Measurements from ENCODE around the gene PLK5. TPM values are rescaled to one million over a fixed set of nuclear protein-coding genes. Genes with fewer than 3 reads are reported as not detected.
A peak's percentile ranks its signal among the peaks of the same experiment; 100 is the strongest.
"Not testable (repeated sequence)": the region's sequence is repeated elsewhere in the genome, so short reads cannot be mapped to it uniquely, and the experiment has no call there.

PLK5 gene
- total and polyA plus RNA-seq, 5 experiments from 2014 or later = not detected

DNA sequence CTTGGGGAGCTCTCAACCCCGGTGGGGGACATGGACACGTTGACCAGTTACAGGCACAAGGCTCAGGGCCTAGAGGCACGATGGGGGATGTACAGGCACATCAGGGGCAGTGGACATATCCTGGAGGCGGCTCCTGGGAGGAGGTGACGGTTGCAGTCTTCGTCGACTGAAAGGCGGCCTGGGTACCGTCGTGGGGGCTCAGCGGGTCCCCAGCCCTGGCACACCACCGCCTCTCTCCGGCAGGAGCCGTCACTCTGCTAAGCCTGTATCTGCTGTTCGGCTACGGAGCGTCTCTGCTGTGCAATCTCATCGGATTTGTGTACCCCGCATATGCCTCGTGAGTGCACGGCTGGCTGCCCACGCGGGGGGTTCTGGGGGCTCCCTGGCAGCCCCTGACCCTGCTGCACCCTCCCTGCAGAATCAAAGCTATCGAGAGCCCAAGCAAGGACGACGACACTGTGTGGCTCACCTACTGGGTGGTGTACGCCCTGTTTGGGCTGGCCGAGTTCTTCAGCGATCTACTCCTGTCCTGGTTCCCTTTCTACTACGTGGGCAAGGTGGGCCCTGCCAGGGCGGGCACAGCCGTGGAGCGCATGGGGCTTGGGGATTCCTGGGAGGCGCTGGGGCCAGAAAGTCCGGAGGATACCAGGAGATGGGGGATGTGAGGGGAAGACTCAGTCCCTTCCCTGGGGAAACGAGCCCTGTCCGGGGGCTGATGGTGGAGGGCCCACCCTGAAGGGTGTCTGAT, 28.7 kb upstream of the PLK5 start:
- Mint-ChIP-seq H3K9me3 (no peaks in the 10 kb centered on the region), H3K36me3 (no peaks in the 10 kb centered on the region), H3K4me1 (peaks cover 7 to 14% (median 8%) of the 10 kb centered on the region in 4 donors), H3K27me3 (peaks cover 0 to 2% (median 0%) of the 10 kb centered on the region in 5 donors), H3K4me3 (no peak overlapping the region), H3K27ac (peak overlapping the region in 1 of 10 donors; percentile 17)
- no peak for ATAC-seq
- no peak for DNase-seq
- POLR2A ChIA-PET = no interaction called here

DNA sequence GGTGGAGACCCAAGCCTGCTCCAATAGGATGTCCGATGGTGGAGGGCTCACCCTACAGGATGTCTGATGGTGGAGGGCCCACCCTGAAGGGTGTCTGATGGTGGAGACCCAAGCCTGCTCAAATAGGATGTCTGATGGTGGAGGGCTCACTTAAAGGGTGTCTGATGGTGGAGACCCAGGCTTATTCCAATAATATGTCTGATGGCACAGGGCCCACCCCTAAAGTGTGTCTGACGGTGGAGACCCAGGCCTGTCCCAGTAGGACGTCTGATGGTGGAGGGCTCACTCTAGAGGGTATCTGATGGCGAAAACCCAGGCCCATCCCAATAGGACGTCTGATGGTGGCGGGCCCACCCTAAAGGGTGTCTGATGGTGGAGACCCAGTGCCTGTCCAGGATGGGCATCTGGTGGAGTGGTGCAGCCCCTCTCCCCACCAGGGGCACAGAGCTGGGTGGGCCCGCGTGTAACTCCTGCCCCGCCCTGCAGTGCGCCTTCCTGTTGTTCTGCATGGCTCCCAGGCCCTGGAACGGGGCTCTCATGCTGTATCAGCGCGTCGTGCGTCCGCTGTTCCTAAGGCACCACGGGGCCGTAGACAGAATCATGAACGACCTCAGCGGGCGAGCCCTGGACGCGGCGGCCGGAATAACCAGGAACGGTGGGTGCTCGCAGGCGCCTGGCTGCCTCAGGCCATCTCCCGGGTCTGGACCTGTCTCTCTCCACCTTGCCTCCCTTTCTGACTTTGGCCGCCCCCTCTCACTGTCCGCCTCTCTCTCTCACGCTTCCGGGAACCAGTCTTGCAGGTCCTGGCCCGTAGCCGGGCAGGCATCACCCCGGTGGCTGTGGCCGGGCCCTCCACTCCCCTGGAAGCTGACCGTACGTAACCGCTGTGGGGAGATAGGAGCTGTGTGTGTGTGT, 27.8 kb upstream of the PLK5 start:
- Mint-ChIP-seq H3K27ac (no peak overlapping the region), H3K9me3 (no peaks in the 10 kb centered on the region), H3K27me3 (peaks cover 0 to 2% (median 0%) of the 10 kb centered on the region in 5 donors), H3K36me3 (no peaks in the 10 kb centered on the region), H3K4me1 (peaks cover 4 to 8% (median 5%) of the 10 kb centered on the region in 4 donors), H3K4me3 (no peak overlapping the region)
- POLR2A ChIA-PET = no interaction called here
- ATAC-seq (no peak), DNase-seq (peak in 1 of 10 donors; percentile 49)

DNA sequence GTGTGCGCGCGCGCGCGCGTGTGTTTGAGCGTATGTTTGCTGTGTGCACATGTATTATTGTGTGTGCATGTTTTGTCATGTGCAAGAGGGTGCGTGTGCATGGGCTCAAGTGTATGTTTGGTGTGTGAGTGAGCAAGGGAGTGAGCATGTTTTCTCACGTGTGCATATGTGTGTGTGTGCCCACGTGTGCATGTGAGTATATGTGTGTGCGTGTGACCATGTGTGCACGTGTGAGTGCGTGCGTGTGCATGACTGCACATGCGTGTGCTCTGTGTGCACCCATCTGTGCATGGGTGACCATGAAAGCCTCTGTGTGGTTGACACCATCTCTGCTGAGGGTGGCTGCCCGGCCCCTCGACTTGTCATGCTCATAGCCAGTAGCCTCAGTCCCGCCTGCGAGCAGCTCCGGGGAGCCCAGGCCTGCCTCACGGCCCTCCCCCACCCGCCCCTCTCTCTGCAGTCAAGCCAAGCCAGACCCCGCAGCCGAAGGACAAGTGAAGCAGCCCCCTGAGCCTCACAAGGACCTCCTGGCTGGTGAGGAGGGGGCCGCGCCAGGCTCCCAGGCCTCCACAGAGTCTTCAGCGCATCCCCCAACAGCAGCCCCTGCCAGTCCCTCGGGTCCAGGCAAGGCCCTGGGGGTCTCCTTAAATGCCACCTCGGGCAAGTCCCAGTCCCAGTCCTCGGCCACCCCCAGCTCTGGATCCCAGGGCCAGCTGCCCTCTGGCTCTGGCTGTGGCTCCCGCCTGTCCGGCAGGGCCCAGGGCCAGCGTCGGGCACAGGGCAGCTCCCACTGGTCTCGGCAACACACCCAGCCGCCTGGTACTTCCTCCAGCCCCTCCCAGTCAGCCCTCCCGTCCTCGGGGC, 26.9 kb upstream of the PLK5 start:
- Mint-ChIP-seq H3K36me3 (no peaks in the 10 kb centered on the region), H3K27ac (no peak overlapping the region), H3K27me3 (peaks cover 0 to 2% (median 0%) of the 10 kb centered on the region in 5 donors), H3K4me1 (peaks cover 0 to 3% (median 2%) of the 10 kb centered on the region in 4 donors), H3K9me3 (no peaks in the 10 kb centered on the region), H3K4me3 (no peak overlapping the region)
- DNase-seq (peak in 1 of 10 donors; percentile 45), ATAC-seq (no peak)
- POLR2A ChIA-PET = no interaction called here

DNA sequence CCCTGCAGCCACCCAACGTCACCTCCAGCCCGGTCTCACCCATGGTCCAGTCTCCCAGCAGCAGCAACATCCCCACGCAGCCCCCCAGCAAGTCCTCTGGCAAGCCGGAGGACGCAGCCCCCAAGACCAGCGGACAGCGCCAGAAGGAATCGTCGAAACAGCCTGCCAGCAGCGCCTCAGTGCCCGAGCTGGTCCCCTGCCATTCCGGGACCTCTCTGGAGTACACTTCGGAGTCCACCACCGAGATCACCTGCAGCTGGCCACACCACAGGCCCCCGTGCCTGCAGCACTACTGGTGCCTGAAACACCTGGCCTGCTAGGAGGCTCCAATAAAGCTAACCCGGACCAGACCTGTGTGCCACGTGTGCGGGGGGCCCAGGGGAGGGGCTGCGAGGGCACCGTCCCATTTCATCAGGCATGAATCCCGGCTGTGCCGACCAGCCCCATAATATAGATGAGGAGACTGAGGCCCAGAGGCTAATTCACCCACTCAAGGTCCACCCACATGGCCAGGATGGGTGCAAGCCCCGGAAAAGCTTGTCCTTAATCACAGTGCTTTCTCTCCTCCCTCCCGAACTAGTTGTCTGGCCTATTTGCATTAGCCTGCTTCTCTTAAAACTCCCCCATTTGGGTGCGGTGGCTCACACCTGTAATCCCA, 26.2 kb upstream of the PLK5 start:
- Mint-ChIP-seq H3K4me3 (no peak overlapping the region), H3K27me3 (peaks cover 0 to 4% (median 0%) of the 10 kb centered on the region in 5 donors), H3K9me3 (no peaks in the 10 kb centered on the region), H3K4me1 (peaks cover 0 to 2% (median under 1%) of the 10 kb centered on the region in 4 donors), H3K36me3 (no peaks in the 10 kb centered on the region), H3K27ac (no peak overlapping the region)
- no peak for ATAC-seq
- POLR2A ChIA-PET = no interaction called here
- no peak for DNase-seq

DNA sequence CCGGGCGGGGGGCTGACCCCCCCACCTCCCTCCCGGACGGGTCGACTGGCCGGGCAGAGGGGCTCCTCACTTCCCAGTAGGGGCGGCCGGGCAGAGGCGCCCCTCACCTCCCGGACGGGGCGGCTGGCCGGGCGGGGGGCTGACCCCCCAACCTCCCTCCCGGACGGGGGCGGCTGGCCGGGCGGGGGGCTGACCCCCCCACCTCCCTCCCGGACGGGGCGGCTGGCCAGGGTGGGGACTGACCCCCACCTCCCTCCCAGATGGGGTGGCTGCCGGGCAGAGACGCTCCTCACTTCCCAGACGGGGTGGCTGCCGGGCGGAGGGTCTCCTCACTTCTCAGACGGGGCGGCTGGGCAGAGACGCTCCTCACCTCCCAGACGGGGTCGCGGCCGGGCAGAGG, 24.6 kb upstream of the PLK5 start:
- POLR2A ChIA-PET, H3K4me1 Mint-ChIP-seq, H3K27me3 Mint-ChIP-seq, H3K27ac Mint-ChIP-seq, DNase-seq, H3K36me3 Mint-ChIP-seq, H3K9me3 Mint-ChIP-seq, ATAC-seq, H3K4me3 Mint-ChIP-seq: not testable (repeated sequence)

DNA sequence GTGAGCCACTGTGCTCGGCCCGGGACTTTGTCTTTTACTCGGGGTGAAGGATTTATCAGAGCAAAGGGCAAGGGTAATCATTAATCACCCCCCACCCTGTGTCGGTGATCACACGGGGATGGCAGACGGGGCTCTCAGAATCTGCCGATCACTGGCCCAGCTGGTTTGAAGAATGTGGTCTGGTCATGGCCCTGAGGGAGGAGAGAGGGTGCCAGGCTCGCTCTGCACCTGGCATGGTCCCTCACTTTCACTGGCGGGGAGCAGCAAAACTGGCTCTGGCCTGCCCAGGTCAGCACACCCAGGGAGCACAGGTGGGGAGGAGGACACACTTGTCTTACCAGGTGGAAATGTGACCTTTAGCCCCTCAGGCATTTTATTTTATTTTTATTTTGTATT, 22.7 kb upstream of the PLK5 start:
- ATAC-seq (no peak), DNase-seq (no peak)
- Mint-ChIP-seq H3K36me3 (peaks cover 0 to 2% (median 0%) of the 10 kb centered on the region in 3 donors), H3K9me3 (no peaks in the 10 kb centered on the region), H3K4me1 (peaks cover 3 to 12% (median 5%) of the 10 kb centered on the region in 4 donors), H3K4me3 (no peak overlapping the region), H3K27me3 (peaks cover 0 to 15% (median 2%) of the 10 kb centered on the region in 5 donors), H3K27ac (peak overlapping the region in 1 of 10 donors; percentile 22)
- POLR2A ChIA-PET = no interaction called here

DNA sequence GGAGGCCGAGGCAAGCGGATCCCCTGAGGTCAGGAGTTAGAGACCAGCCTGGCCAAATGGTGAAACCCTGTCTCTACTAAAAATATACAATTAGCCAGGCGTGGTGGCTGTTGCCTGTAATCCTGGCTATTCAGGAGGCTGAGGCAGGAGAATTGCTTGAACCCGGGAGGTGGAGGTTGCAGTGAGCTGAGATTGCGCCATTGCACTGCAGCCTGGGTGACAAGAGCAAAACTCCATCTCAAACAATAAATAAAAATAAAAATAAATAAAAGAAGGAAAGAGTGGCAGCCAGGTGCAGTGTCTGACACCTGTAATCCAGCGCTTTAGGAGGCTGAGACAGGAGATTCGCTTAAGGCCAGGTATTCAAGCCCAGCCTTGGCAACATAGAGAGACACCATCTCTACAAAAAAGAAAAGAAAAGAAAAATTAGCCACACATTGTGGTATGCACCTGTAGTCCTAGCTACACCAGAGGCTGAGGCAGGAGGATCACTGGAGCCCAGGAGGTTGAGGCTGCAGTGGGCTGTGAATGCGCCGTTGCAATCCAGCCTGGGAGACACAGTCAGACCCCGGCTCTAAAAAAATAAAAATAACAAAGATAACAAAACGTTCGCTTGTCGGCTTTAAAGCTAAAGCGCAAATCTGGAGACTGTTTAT, 21.3 kb upstream of the PLK5 start:
- no peaks in the 10 kb centered on the region for H3K9me3 Mint-ChIP-seq
- H3K36me3 Mint-ChIP-seq = peaks cover 0 to 2% (median 0%) of the 10 kb centered on the region in 3 donors
- peaks cover 4 to 17% (median 6%) of the 10 kb centered on the region in 4 donors for H3K4me1 Mint-ChIP-seq
- H3K27me3 Mint-ChIP-seq = peaks cover 0 to 14% (median 2%) of the 10 kb centered on the region in 5 donors
- no peak overlapping the region for H3K27ac Mint-ChIP-seq
- DNase-seq (no peak), ATAC-seq (no peak)
- POLR2A ChIA-PET = interaction anchor here (0.7 kb wide), 1 partner anchor 13 kb away, joined by 3 read pairs; no protein-coding TSS in a partner anchor
- H3K4me3 Mint-ChIP-seq = peak overlapping the region in 4 of 10 donors; percentile 7 to 46 (median 32)

DNA sequence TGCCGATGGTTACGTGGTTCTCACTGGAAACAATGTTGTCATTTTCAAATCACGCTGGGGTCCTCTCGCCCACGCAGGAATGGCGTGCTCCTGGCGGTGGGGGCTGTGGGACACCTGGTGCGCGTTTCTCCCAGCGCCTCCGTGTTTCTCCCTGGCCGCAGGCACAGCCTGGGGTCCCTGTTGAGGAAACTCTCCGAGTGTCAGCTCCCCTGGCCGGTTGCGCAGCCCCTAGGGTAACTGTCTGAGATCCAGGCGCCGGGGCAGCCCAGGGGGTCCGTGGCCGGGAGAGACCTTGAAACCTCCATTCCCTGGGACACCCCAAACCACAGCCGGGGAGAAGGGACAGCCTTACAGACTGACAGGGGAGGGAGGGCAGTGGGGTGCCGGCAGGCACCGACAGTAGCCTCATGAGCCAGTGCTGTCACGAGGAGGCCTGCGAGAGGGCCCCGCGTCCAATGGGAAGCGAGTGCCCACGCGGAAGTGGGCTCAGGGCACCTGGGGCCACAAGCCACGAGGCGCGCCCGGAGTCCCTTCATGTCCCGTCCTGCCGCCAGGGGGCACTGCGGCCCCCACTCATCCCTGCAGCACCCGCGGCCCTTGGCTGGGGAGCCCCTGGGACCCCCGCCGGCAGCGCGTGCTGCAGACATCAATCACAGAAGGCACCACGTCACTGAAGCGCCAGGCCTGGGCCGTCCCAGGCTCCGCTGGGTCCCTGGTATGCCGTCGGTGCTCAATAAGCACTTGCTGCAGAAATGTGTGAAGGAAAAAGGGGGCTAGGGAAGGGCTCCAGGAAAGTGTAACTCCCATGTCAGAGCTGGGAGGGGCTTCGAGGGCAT, 20.6 kb upstream of the PLK5 start:
- Mint-ChIP-seq H3K9me3 (no peaks in the 10 kb centered on the region), H3K27ac (peak overlapping the region in 3 of 10 donors; percentile 22 to 75 (median 27)), H3K4me1 (peaks cover 7 to 22% (median 11%) of the 10 kb centered on the region in 4 donors), H3K36me3 (peaks cover 0 to 2% (median 0%) of the 10 kb centered on the region in 3 donors), H3K4me3 (peak overlapping the region in 4 of 10 donors; percentile 4 to 66 (median 27)), H3K27me3 (peaks cover 0 to 18% (median 2%) of the 10 kb centered on the region in 5 donors)
- POLR2A ChIA-PET = interaction anchor here (0.7 kb wide), 1 partner anchor 14 kb away, joined by 3 read pairs; no protein-coding TSS in a partner anchor
- peak in 9 of 10 donors; percentile 29 to 65 (median 61) for DNase-seq
- peak in 1 of 2 donors; percentile 41 for ATAC-seq

DNA sequence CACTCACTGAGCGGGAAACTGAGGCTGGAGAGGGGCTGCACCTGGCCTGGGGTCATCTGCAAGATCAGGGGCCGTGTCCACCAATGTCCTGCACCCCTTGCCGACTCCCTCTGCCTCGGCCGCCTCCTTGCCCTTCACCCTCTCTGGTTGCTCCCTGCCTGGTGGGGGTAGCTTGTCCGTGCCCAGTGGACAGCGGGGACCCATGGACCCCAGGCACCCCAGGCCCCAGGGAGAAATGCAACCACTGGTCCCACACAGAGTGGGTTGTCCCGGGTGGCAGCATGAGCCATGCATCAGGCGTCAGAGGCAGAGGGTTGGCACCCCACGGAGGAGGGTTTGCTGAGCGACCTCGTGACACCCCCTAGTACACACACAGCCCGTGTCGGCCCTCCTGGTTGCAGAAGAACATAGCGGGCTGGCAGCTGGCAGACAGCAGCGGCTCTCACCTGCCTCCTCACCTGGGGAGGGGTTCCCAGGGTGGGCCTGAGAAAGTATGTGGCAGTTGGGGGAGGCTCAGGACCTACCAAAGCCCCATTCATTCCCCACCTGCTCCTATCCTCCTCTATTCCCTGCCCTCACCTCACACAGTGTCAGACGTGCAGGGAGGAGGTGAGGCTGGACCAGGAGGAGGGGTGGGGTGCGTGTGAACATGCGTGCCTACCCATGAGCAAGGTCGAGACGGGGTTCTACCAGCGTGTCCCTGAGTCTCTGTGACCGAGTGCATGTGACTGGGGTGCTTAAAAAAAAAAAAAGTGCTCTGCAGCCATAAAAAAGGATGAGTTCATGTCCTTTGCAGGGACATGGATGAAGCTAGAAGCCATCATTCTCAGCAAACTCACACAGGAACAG, 19.7 kb upstream of the PLK5 start:
- peaks cover 0 to 2% (median 0%) of the 10 kb centered on the region in 3 donors for H3K36me3 Mint-ChIP-seq
- no peak overlapping the region for H3K4me3 Mint-ChIP-seq
- peak overlapping the region in 1 of 10 donors; percentile 43 for H3K27ac Mint-ChIP-seq
- no peak for DNase-seq
- peaks cover 7 to 26% (median 12%) of the 10 kb centered on the region in 4 donors for H3K4me1 Mint-ChIP-seq
- peaks cover 0 to 18% (median 2%) of the 10 kb centered on the region in 5 donors for H3K27me3 Mint-ChIP-seq
- POLR2A ChIA-PET = interaction anchor here (0.6 kb wide), 1 partner anchor 419 kb away, joined by 4 read pairs; no protein-coding TSS in a partner anchor
- H3K9me3 Mint-ChIP-seq = no peaks in the 10 kb centered on the region
- no peak for ATAC-seq

DNA sequence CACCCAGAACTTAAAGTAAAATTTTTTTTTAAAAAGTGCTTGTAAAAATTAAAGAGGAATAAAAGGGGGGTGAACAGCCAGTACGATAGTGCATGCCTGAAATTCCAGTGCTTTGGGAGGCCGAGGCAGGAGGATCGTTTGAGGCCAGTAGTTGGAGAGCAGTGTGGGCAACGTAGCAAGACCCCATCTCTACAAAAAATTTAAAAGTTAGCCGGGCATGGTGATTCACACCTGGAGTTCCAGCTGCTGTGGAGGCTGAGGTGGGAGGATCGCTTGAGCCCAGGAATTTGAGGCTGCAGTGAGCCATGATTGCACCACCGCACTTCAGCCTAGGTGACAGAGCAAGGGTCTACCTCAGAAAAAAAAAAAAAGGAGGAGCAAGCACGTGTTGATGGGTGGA, 18.9 kb upstream of the PLK5 start:
- Mint-ChIP-seq H3K9me3 (no peaks in the 10 kb centered on the region), H3K27ac (no peak overlapping the region), H3K27me3 (peaks cover 0 to 19% (median 2%) of the 10 kb centered on the region in 5 donors), H3K4me3 (no peak overlapping the region), H3K4me1 (peaks cover 10 to 30% (median 16%) of the 10 kb centered on the region in 4 donors), H3K36me3 (peaks cover 0 to 2% (median 0%) of the 10 kb centered on the region in 3 donors)
- DNase-seq (no peak), ATAC-seq (no peak)
- POLR2A ChIA-PET = no interaction called here
